RPMI7951 (cell line): ENCODE measurements around the gene TMEM203. TPM values are rescaled to one million over a fixed set of nuclear protein-coding genes. Genes with fewer than 3 reads are reported as not detected.

Experiments
- DNase-seq: peaks from one replicate; pipeline ENCODE4 v3.0.0-alpha.2; 2012; ENCODE audit warnings: low read depth
- total RNA-seq: library from RNA; depleted of rRNA; stranded (reverse); fragments of >200 nt; shearing (Covaris generic); gene quantifications from 2 replicates; pipeline ENCODE4 v1.2.3, GENCODE V29; 2014

Gene TMEM203
- total RNA-seq, 1 experiment from 2014 or later: 40.0 TPM

DNA sequence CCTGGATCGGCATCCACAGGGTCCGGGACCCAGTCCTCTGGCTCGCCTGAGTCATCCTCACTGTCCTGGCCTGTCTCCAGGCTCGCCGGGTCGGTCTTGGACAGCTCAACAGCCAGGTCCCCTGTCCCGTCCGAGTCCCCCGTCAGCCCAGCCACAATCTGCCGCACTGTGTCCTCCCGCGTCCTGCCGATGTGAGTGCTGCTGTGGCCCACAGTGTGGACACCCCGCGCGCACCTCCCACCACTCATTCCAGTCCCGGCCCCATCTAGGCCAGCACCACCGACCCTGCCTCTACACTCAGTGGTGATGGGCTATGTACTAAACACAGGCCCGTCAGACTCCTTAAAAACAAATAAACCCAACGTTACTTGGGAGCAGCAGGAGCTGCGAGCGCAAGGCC lies 23.8 kb downstream of the TMEM203 start:
- DNase-seq: no peak

DNA sequence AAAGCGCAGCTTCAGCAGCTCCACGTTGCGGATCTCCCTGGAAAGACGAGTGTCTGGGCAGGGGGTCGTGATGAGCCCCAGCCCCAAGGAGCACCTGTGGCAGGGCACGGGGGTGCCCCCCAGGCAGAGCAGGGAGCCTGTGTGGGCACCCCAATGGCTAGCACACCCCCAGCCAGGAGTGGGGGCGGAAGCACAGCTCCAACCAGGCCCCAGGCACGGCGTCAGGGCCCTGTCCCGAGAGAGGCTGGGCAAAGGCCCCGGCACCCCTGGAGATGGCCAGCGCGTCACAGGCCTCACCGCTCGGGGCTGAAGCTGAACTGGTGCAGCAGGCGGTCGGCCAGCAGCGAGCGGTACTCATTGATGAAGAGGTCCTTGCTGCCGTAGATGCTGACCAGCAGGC lies 25.0 kb downstream of the TMEM203 start:
- DNase-seq: no peak

- no peak for DNase-seq
These were observed 25.7 kb downstream of the TMEM203 start for GRCh38 chr9:137179761-137180160.

GRCh38 chr9:137178939-137179630 lies 26.4 kb downstream of the TMEM203 start:
- no peak for DNase-seq

GRCh38 chr9:137178201-137178938 lies 27.1 kb downstream of the TMEM203 start:
- peak; percentile 43 for DNase-seq

DNA sequence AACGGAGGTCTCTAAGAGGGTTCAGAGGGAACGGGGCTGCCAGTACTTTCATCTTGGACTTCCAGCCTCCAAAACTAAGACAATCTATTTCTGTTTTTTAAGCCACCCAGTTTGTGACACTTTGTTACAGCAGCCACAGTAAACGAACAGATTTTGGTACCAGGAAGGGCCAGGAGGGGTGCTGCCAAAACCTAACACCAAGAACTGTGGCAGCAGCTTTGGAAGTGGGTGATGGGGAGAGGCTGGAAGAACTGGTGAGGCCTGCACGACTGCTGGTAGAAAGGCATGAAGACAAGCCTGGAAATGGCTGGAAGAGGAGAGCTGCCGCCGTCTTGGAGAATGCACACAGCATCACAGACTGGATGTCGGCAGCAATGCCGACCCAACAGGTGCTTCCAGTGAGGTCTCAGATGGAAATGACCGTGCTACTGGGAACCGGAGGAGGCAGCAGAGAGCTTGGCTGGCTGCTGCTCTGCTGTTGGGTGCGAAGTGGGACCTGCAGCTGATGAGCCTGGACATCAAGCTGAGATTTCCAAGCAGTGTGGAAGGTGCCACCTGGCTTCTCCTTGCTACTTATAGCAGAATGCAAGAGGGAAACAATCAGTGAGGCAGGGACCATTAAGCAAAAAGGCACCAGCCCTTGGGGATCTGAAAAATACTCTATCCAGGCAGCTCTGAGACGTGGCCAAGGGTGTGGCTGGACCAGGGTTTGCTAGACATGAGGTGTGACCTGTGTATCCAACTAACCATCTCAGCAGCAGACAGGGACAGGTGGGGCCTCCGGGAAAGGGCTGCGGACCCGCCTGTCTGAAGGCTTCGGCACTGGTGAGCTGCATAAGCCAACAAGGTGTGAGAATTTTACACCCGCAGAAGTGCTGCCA lies 28.9 kb downstream of the TMEM203 start:
- DNase-seq: peak; percentile 29

DNA sequence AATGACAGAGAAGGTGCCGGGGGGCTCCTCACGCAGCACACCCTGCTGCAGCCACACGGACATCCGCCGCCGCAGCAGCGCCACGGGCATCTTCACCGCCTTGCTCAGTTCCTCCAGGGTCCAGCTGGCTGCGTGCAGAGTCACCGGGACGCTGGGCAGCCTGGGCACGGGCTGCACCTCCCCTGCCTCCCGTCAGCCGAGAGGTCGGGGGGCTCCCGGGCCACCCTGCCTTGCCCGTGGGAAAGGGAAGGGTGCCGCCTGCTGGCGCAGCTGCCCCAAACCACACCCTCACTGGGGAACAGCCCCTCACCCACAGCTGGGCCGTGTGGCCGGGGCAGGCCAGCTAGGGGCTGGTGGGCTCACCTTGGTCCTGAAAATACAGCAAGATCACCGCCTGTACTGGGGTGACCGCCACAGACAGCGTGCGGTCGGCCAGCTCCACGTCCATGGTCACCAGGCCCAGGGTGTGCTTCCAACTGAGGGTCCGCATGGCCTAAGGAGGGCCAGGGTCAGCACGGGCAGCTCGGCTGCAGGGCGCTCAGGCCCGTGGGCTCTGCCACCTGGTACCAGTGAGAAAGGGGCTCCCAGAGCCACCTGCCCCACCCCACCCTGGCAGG lies 30.0 kb downstream of the TMEM203 start:
- no peak for DNase-seq

DNA sequence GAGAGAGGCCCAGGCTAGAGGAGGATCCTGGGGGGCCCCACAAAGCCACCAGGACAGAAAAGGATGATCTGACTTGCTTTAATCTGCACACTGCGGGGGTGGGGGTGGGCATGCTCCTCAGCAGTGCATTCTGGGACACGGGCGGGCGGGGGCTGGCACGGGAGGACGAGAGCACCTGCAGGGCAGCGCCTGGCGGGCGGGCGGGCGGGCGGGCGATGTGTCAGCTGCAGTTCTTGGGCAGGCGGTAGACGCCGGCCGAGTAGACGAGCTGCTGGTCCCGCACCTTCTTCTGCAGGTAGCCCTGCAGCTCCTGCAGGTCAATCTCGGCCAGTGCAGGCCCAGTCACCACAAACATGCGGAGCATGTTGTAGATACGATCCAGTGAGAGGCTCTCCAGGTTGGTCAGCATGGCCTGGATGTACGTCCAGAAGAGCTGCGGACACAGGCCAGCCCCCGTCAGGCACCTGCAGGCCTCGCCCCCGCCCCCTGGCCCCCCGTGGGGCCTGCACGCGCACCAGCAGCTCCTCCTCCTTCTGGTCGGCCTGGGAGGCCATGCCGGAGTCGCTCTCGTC lies 30.6 kb downstream of the TMEM203 start:
- no peak for DNase-seq

DNA sequence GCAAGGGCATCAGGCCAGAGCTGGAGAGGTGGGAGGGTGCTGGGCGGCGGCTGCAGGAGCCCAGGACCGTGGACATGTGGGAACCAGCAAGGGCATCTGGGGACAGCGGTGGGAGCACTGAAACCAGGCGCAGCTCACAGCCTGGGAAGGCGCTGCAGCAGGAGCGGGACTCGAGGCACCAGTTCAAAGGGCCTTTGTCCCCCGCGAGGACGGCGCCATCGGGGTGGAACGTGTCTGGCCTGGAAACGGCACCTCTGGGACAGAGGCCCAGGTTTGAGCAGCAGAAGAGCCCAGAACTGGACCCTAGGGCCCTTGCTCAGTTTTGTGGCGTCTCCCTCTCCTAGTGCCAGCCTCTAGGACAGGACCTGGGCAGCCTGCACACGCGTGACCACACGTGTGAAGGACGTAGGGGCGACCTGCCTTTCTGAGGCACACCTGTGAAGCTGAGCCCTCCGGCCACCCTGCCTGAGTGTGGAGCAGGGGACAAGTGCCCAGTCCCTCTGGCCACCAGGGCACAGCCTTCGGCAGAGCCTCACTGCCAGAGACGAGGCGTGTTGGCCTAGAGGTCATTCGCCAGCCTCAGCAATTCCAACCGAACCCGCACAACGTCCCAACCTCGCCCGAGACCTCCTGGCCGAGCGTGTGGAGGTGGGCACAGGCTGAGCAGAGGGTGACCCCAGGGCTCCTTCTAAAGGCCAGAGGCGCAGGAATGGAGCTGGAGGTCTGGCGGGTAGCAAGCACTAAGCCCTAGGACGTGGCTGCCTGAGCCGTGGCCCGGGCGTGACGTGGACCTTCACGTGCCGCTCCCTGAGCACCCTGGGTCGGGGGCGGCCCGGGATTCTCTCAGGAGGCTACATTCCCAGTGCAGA lies 31.4 kb downstream of the TMEM203 start:
- DNase-seq: no peak

- peak; percentile 37 for DNase-seq
These were observed 32.3 kb downstream of the TMEM203 start for GRCh38 chr9:137172901-137173795.

GRCh38 chr9:137171149-137171900 lies 34.1 kb downstream of the TMEM203 start:
- DNase-seq: no peak

DNA sequence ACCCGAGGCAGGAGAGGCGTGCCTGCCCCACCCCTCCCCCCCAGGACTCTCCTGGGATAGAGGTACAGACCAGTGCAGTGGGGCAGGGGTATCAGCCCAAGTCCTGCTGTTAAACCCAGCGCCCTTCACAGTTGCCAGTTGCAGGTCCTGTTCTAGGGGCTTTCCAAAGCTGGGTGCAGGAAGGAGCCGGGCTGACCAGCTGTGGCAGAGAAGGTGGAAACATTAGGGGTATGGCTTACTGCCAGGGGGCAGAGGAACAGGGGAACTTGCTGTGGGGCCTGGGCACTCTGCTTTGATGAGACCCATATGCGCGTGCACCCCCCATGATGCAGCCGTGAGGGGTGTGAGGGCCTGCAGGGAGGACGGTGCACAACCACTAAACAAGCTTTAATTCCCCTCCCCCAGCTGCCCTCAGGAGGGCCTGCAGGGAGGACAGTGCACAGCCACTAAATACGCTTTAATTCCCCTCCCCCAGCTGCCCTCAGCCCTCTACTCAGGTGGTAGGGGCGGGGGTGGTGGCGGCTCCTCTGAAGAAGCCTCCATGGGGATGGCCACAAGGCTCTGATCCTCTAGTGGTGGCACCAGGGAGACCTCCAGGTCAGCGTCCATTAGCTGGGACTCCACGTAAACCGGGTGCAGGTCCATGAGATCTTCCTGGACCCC lies 34.8 kb downstream of the TMEM203 start:
- DNase-seq: no peak

- no peak for DNase-seq
These were observed 35.5 kb downstream of the TMEM203 start, which contains the start of gene LRRC26 for GRCh38 chr9:137169896-137170358. LRRC26 (minus strand) TSS chr9:137170051; CDS start chr9:137169943, 108 bp downstream.

GRCh38 chr9:137168904-137169856 lies 36.3 kb downstream of the TMEM203 start:
- no peak for DNase-seq

- no peak for DNase-seq
These were observed 36.9 kb downstream of the TMEM203 start for GRCh38 chr9:137168573-137168903.

DNA sequence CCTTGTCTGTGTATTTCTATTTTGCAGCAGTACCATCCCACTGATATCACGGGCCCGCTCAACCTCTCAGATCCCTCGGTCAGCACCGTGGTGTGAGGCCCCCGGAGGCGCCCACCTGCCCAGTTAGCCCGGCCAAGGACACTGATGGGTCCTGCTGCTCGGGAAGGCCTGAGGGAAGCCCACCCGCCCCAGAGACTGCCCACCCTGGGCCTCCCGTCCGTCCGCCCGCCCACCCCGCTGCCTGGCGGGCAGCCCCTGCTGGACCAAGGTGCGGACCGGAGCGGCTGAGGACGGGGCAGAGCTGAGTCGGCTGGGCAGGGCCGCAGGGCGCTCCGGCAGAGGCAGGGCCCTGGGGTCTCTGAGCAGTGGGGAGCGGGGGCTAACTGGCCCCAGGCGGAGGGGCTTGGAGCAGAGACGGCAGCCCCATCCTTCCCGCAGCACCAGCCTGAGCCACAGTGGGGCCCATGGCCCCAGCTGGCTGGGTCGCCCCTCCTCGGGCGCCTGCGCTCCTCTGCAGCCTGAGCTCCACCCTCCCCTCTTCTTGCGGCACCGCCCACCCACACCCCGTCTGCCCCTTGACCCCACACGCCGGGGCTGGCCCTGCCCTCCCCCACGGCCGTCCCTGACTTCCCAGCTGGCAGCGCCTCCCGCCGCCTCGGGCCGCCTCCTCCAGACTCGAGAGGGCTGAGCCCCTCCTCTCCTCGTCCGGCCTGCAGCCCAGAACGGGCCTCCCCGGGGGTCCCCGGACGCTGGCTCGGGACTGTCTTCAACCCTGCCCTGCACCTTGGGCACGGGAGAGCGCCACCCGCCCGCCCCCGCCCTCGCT lies 37.5 kb downstream of the TMEM203 start:
- DNase-seq: no peak
